DMS153 treated with DMSO at 0.1 percent for 48 hours (cell line): ENCODE data around the gene SDK1.
"Not testable (repeated sequence)": the region's sequence is repeated elsewhere in the genome, so short reads cannot be mapped to it uniquely, and the experiment has no call there.

ENCODE experiments used
- DNase-seq: peaks from one replicate; lab custom pipeline; 2025; ENCODE audit not compliant: unreplicated experiment; lab: John Stamatoyannopoulos, UW

SDK1 gene

DNA sequence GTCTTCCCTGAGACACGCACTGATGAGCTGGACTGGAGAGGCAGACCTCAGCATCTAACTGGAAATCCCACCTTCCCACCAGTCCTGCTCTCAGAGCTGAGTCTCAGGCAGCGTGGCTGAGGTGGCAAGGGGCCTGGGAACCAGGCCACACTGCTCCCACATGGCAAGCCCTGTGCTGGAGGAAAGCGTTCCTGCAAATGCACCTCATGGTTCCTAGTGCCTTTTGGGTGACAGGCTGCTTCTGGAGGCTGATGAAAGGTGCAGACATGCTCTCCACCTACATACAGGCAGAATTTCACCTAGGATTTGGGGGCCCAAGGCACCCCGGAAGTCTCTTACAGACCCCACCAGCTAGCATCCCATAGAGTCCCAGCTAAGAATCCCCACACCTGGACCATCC is 948.2 kb downstream of the SDK1 start:
- DNase-seq: no peak

DNA sequence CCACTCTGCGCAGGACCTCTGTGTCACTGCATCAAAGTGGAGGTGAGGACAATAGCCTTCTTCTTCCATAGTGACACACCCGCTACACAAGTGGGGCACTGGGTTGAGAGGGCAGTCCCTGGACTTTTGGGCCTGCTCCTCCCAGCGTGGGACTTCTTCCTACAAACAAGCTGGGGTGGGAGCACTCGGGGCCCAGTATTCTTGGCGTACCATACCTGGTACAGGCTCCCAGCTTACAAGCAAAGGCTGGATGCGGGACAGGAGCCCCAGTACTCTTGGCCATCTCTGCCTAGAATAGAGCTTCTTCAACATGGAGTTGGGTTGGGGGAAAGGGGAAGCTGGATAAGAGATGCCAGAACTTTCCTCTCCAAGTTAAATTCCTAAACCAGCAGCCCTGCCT is 954.3 kb downstream of the SDK1 start:
- DNase-seq: no peak

DNA sequence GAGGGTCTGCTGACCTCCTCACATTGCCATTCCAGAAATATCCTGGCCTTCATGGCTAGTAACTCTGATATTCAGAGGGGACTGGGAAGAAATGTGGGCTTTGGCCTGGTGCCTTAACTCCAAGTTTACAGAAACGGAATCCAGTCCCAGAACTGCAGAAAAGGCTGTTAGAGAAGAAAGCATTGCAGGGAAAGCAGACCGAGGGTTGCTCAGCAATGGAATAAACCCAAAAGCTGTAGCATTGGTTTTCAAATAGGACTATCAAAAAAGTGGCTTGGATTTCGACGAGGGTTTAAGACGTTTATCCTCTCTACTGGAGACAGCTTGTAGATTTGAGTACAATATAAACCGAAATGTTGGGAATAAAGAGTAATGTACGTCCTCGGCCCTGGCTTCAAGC is 955.2 kb downstream of the SDK1 start:
- no peak for DNase-seq

DNA sequence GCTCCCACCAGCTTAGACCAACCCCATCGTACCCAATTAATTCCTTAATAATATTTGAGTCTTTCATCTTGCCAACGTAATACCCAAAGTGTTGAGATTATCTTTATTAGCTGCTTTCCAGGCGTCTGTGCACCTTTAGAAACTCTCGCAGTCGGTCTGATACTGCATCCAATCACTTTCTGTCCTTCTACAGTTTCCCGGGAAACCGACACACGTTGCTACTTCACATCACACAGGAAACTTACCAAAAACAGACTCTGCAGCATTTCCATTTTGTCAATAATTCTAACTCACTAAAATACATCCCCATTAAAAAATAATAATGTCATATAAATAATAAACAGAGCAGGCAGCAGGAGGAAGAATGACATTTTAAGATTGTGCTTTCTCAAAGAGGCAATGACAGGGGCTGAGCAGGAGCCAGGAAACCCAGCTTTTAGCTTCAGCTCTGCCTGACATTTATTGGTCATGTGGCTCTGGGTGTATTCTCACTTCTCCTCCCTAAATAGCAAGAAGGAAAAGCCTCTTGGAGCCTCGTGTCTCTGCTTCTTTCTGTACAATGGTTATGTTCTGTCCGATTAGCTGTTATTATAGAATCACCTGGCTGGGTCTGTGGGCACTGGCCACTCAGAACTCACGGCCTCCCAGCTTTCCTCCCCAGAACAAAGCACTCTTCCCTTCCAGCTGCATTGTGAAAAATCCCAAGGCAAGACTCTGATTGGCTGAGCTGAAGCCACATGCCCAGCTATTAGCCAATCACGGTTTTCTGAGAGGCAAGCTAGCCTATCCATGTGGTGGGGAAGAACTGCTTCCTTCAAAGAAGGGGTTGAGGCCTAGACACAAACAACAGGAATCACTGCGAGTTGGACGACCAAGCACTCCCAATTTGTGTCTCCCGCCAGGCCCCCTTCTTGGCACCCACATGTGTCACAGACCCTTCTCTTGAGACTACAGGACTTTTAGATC is 956.4 kb downstream of the SDK1 start:
- no peak for DNase-seq

DNA sequence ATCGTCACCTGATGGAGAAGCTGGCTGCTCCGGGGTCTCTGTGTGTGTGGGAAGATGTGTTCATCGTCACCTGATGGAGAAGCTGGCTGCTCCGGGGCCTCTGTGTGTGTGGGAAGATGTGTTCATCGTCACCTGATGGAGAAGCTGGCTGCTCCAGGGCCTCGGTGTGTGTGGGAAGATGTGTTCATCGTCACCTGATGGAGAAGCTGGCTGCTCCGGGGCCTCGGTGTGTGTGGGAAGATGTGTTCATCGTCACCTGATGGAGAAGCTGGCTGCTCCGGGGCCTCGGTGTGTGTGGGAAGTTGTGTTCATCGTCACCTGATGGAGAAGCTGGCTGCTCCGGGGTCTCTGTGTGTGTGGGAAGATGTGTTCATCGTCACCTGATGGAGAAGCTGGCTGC is 959.1 kb downstream of the SDK1 start:
- DNase-seq: not testable (repeated sequence)

DNA sequence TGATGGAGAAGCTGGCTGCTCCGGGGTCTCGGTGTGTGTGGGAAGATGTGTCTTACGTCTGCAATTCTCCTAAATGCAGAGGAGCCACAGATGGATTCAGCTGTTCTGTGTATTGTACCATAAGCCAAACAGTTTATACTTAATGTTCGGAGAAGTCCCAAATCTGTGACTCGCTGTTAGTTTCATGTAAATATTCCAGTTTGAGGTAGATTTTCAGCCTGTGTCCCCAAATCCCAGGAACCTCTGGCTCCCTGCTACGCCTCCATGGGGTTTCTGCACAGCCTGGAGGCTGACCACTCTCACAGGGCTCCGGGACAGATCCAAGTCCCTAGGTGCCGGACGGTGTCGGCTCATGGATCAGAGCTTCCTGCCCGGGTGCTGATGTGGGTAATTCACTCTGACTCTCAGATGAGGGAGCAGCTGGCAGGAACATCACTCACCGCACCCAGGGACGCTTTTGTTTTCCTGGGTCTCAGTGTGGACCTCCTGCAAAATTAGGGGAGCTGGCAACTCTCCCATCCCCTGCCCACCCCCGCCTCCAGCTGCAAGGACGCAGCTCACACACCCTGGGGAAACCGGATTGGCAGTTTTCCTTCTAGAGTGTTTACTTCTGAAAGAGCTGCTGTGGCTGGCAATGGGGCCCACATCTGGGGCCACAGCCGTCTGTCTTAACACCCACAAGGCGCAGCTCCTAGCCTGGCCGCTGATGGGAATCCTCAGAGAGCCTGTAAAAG is 960.0 kb downstream of the SDK1 start:
- no peak for DNase-seq

DNA sequence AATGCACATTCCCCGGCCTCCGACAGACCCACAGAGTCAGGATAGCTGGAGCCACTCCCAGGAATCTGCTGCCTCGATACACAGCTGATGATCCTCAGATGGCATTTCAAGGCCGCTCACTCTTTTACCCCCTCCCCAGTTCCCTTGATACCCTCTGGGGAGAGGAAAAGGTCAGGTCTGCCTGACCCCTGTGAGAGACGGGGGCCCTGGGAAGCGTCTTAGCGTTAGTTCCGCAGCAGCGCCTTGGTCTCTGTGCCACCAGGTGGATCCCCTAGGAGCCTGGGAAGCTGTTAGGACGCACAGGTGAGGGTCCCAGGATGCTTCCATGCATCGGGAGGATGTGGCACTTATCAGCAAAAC is 960.5 kb downstream of the SDK1 start:
- DNase-seq: no peak

DNA sequence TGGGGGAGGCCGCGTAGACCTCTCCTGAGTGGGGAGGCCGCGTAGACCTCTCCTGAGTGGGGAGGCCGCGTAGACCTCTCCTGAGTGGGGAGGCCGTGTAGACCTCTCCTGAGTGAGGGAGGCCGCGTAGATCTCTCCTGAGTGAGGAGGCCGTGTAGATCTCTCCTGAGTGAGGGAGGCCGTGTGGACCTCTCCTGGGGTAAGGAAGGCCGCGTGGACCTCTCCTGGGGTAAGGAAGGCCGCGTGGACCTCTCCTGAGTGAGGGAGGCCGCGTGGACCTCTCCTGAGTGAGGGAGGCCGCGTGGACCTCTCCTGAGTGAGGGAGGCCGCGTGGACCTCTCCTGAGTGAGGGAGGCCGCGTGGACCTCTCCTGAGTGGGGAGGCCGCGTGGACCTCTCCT is 963.2 kb downstream of the SDK1 start:
- not testable (repeated sequence) for DNase-seq

DNA sequence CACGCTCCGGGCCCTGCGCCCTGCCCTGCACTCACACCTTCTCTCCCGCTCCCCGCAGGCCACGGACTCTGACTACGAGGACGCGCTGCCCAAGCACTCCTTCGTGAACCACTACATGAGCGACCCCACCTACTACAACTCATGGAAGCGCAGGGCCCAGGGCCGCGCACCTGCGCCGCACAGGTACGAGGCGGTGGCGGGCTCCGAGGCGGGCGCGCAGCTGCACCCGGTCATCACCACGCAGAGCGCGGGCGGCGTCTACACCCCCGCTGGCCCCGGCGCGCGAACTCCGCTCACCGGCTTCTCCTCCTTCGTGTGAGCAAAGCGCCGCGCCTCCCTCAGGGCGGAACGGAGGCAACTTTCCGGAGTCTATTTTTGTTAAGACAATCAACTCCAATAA is 964.0 kb downstream of the SDK1 start:
- DNase-seq: no peak

DNA sequence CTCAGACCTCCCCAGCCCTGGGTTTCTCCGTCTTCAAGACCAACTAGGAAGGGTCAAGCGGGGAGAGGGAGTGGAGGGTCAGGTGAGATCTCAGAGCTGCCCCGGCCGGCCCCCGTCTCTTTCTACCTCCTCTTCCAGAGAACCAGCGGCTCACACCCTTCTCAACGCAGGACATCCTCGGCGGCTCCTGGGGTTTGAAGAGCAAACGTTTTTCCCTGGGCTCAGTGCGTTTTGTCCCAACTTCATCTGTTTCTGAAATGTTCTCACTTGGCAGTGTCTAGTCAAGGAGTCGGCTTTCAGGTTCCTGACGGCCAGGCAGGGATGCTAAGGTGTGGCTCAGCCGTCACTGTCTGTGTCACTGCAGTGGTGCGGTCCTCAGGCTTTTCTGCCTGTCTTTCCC is 964.6 kb downstream of the SDK1 start:
- no peak for DNase-seq

DNA sequence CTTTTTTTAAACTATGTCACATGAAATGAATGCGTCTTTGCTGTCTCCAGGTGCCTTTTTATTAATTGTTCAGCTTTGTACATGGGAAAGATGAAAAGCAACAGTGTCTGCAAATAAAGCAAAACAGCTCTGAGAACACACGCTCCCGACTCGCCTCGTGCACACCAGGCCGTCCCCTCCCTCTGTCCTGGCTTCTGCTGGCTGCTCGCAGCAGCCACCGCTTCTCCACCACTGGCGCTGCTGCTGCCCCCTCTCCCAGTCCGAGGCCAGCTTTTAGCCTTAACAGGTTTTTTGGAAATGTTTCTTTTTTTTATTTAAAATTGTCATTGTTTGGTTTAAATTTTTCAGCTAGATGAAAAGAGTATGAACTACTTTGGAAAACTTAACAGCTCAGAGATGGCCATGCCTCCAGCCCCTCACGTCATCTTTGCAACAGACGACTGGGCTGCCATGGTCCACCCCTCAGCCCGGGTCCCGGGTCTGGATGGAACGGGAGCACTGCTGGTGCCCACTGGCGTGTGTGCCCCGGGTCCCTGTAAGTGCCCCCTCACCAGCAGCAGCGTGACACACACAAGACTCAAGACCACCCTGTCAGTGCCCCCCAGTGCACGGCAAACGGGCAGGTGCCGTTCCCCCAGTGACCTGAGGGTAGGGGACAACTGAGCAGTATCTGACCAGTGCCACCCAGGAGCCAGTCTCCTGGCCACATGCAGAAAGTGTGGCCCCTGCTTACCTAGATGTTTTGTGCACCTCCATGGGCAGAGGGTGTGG is 965.4 kb downstream of the SDK1 start:
- DNase-seq: no peak

DNA sequence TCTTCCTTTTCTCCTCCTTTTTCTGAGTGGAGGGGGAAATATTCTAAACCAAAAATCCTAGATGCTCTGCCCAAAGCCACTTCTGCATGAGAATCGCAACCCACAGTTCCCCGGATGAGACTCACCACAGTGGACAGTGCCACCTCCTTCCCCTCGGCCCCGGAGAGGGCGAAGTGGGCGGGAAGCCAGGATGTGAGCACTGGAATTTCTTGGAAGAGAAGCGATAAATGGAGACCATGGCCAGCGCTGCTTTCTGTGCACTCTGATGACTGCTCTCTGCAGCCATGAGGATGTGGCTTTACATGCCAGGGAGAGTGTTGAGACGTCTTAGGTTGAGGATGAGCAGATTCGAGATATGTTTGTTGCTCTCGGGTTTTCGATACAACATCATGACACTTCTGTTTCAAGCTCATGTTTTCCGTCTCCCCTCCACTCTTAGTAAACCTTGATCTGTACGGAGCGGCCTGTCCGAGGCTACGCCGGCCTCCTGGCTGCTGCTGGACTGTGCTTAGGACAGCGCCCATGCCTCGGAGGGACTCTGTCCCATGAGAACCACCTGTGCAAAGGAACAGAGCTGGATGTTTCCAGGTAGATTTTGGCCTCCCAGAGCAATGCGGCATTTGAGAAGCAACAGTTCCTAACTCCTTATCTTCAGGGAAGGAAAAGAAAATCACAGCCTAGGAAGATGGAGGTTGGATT is 966.4 kb downstream of the SDK1 start:
- DNase-seq: no peak

DNA sequence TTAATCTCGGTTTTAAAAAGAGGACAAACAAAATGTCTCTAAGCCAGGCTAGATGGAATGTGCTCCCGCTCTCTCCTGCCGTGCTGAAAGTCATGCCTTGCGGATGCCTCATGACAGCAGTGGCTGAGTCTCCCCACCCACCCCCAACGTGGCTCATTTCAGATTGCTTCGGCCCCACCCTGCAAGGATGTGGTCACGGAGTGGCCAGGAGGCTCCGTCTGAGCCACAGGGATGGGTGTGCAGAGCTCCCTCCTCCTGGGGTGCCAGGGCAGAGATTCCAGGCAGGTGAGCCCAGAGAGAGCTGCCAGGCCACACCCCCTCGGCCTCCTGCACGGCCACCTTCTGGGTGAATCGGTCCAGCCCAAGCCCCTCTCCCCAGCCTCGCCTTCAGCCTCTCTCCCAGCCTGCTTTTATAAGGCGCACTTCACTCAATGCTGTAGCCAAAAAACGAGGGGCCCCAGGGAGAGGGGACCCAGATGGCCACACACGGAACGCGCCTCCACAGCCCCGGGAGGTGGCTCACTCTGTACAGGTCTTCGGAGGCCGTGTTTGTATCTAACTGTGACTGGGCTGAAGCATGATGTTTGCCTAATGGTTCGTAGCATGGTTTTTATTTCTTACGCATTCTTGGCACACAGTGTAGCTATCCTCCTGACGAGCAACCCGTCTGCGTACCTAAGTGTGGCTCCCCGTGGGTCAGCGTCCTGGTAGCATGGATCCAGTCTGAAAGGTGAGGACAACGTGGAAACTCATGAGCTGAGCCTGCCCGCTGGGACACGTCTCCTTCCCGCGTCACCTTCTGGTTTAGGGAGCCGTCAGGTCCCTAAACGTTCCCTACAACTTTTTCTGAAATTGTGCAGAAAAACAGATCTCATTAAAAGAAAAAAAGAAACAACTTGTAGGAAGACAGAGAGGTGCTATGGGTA is 967.3 kb downstream of the SDK1 start:
- DNase-seq: no peak

DNA sequence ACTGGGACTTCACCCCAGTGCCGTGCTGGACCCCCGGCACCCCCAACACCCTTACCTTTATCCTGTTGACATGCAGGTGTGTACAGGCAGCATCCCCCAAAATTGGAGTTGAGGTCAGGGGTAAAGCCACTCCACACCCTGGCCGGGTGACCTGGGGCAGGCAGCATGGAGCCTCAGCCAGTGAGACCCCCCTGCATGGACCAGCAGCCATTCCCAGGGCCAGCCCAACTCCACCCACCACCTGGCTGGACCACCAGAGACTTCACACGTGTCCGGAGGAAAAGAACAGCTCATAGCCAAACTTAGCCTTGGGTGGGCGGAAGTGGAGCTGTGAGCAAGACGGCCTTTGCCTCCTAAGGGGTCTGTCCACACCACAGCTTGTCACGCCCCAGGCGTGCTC is 968.0 kb downstream of the SDK1 start:
- DNase-seq: no peak

DNA sequence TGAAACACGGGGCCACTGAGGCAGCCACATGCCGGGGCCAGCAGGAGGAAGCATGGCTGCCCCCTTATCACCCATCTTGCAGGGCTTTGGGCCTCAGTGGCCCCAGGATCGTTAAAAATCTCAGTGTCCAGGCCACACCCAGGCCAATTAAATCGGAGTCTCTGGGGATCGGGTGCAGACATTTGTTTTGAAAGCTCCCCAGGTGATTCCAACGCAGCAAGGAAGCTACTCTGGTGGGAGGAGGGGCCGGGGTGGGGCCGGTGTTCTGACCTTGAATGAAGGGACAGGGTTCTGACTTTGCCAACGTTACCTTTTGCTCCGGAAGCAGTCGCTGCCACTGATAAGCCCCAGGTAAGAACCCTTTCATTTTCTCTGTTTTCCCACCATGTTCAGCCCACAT is 968.7 kb downstream of the SDK1 start:
- DNase-seq: no peak

DNA sequence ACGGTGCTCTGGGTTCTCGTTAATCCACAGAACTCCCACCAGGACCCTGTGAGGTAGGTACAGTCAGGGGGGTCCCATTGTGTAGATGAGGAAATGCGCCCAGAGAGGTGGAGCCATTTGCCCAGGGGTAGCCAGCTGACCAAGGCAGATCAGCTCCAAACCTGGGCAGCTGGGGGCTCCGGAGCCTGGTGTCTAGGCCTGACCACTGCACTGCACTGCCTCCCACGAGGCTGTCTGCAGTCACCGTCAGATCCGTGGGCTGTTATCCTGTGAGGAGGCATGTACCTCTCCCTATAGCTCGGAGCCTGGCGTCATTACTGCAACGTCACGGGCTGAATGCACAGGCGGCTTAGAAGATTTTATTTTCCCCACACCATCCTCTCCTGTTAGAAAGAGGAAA is 969.2 kb downstream of the SDK1 start:
- no peak for DNase-seq

DNA sequence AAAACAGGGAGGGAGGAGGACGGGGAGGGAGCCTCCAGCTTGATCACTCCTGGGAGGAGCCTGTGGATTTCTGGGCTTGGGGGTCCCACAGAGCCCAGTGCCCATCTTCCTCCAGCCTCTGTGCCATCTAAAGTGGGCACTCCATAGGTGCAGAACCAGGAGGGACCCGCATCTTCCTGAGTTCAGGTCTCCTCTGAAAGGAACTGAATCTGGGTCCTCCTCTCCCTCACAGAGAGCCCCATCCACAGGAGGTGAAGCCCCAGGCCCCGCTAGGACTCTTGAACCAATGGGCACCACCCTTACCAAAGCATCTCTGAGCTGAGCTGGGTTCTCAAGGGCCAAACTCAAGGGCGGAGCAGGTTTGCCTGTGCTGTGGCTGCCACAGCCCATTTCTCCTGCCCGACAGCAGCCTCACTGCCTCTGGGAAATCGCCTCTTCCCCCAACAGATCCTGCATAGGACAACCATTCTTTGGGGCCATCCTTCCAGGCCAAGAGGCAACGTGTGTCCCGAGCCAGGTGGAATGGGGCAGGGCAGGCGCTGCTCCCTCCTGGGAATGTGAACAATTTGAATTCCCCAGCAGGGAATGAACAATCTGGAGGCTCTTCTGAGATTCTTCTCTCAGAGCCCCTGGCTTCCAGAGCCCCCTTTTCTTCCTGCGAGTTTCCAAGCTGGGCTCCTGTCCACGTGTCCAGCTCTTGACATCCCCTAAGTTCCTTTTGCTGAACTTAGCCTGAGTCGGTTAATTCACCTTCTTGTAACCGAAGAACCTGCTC is 970.1 kb downstream of the SDK1 start:
- no peak for DNase-seq

DNA sequence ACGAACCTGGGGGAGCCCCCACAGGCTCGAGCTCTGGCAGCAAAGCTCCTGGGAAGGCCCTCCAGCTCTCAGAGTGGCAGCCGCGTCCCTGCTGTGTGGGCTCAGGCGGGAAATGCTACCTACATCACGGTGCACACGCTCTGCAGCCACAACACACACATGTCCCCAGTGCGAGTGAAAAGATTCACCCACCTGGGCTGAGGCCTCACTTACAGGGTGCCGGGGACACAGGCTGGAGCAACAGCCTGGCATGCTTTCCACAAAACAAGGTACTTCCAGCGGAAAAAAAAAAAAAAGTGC is 970.6 kb downstream of the SDK1 start:
- no peak for DNase-seq

DNA sequence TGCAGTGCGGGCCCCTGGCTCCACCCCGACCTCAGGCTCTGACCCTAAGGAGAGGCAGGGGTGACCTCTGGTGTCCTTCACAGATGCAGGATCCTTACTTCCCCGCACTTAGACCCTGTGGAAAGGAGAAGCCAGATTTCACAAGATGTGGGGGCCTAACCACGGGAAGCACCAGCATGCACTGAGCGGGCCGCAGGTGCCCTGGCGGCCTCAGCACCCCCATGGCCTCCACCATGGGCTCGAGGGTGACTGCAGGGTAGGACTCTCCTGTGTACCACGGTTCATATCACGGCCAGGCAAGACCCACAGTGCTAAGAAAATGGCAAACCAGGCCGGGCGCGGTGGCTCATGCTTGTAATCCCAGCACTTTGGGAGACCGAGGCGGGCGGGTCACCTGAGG is 971.1 kb downstream of the SDK1 start:
- DNase-seq: no peak
